OCI-LY7 (cell line): ENCODE data around the gene LYRM4. TPM values are rescaled to one million over a fixed set of nuclear protein-coding genes. Genes with fewer than 3 reads are reported as not detected.

Source experiments
- BruUV-seq: library from RNA; stranded (reverse); fragments of 400-500 nt; replicated peaks from 2 replicates; lab custom pipeline; 2021; lab: Mats Ljungman, UMichigan
- CTCF ChIA-PET: fragments of 300-600 bp; sonication (Branson Sonifier 250); formaldehyde crosslinking; loops from one replicate; lab custom pipeline; 2022; ENCODE audit warnings: antibody characterized with exemption; ENCODE audit not compliant: unreplicated experiment; lab: Charles Lee
- POLR2A ChIA-PET: fragments of 300-600 bp; sonication (Branson Sonifier 250); formaldehyde crosslinking; loops from one replicate; lab custom pipeline; 2022; ENCODE audit warnings: antibody characterized with exemption; lab: Charles Lee
- DNase-seq: peaks from one replicate; pipeline ENCODE4 v3.0.0-alpha.2; 2015; ENCODE audit warnings: low spot score
- H2AFZ ChIP-seq: fragments of 200-600 bp; sonication (generic), shearing (Covaris generic); 2 replicates; pipeline ENCODE4 v1.6.1; 2014; ENCODE audit warnings: mild to moderate bottlenecking, antibody characterized with exemption, low read length, moderate library complexity
- H3K27ac ChIP-seq: fragments of 200-600 bp; sonication (generic); 2 replicates; pipeline ENCODE4 v1.5.1; 2014; ENCODE audit warnings: mixed run types, low read depth, mild to moderate bottlenecking, moderate library complexity, low read length, inconsistent platforms; ENCODE audit not compliant: poor library complexity, severe bottlenecking
- H3K36me3 ChIP-seq: fragments of 200-600 bp; sonication (generic); 2 replicates; pipeline ENCODE4 v1.6.1; 2014; ENCODE audit warnings: mild to moderate bottlenecking, antibody characterized with exemption, low read length, moderate library complexity, mixed read lengths; ENCODE audit not compliant: insufficient read depth
- H3K4me1 ChIP-seq: fragments of 200-600 bp; sonication (generic); 2 replicates; pipeline ENCODE4 v1.5.1; 2014; ENCODE audit warnings: mild to moderate bottlenecking, low read length; ENCODE audit not compliant: insufficient read depth, poor library complexity, severe bottlenecking
- H3K4me2 ChIP-seq: fragments of 200-600 bp; sonication (generic); 2 replicates; pipeline ENCODE4 v1.6.1; 2014; ENCODE audit warnings: mild to moderate bottlenecking, low read length
- H3K4me3 ChIP-seq: fragments of 200-600 bp; sonication (generic); 2 replicates; pipeline ENCODE4 v1.5.1; 2014; ENCODE audit warnings: mild to moderate bottlenecking, low read depth, low read length; ENCODE audit not compliant: poor library complexity, severe bottlenecking
- H3K79me2 ChIP-seq: fragments of 200-600 bp; sonication (generic); 2 replicates; pipeline ENCODE4 v1.6.1; 2016; ENCODE audit warnings: low read depth, mild to moderate bottlenecking, low read length, moderate library complexity, mixed read lengths; ENCODE audit not compliant: insufficient read depth
- H3K9me2 ChIP-seq: fragments of 200-600 bp; sonication (generic); 2 replicates; pipeline ENCODE4 v1.6.1; 2016; ENCODE audit warnings: mild to moderate bottlenecking, low read length, mixed read lengths; ENCODE audit not compliant: insufficient read depth
- H3K9me3 ChIP-seq: fragments of 200-600 bp; sonication (generic); 2 replicates; pipeline ENCODE4 v1.6.1; 2014; ENCODE audit warnings: mild to moderate bottlenecking, mixed run types, low read length, mixed read lengths
- H4K20me1 ChIP-seq: fragments of 200-600 bp; sonication (generic); 2 replicates; pipeline ENCODE4 v1.6.1; 2014; ENCODE audit warnings: mild to moderate bottlenecking, antibody characterized with exemption, low read length, moderate library complexity, mixed read lengths; ENCODE audit not compliant: insufficient read depth
- EZH2phosphoT487 ChIP-seq: fragments of 200-600 bp; sonication (generic); IDR thresholded peaks from 2 replicates; pipeline ENCODE4 v1.6.1; 2018; ENCODE audit warnings: low read depth, borderline replicate concordance, mild to moderate bottlenecking, mixed run types, antibody characterized with exemption, low read length, moderate library complexity, mixed read lengths
- intact Hi-C: fragments of 100-400 bp; cut with micrococcal nuclease; formaldehyde crosslinking; loops from one replicate; pipeline ENCODE4 v1.10.0; 2022; ENCODE audit not compliant: unreplicated experiment
- total RNA-seq, 2 experiments: library from RNA; depleted of rRNA in 1 of 2; stranded (reverse); fragments of >200 nt in 1 of 2; shearing (Covaris generic) in 1 of 2; gene quantifications; 2 replicates each; pipeline ENCODE4 v1.2.3, GENCODE V29; 2014 to 2022
- TF ChIP-seq, protein P1 (sequence below): fragments of 200-600 bp; sonication (generic); conservative IDR thresholded peaks from 2 replicates; pipeline ENCODE4 v1.5.1; 2014; ENCODE audit warnings: mild to moderate bottlenecking, antibody characterized with exemption, low read length, moderate library complexity, mixed read lengths

The LYRM4 gene
- total RNA-seq, 2 experiments from 2014 or later, result 19.6 to 34.3 TPM

DNA sequence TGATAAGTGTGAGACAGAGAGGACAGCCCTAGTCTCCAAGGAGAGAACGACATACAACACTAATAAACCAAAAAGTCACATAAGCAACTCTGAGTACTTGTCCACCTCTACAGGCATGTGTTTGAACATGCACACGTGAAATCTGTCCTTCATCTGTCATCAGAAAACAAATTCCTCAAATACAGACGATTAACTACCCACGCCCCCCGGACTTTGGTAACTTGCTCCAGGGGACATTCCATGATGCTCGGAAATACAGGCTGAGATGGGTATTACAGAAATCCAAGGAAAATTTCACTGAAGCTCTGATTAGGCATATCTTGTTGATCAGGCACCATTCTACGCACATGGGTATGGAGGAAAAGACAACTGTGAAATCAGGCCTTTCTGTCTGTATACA, 57.8 kb downstream of the LYRM4 start:
- no peaks in the 10 kb centered on the region for H4K20me1 ChIP-seq
- H3K9me3 ChIP-seq, result no peaks in the 10 kb centered on the region
- no TSS peak for BruUV-seq
- POLR2A ChIA-PET, result no interaction called here
- DNase-seq, result no peak
- H3K36me3 ChIP-seq, result 0 out of 2 replicates have a peak, but pooled peaks cover 3% of the 10 kb centered on the region
- no peaks in the 10 kb centered on the region for H3K9me2 ChIP-seq
- peaks cover 4% of the 10 kb centered on the region for H3K4me1 ChIP-seq
- H3K4me3 ChIP-seq, result no peak overlapping the region
- no peak overlapping the region for H2AFZ ChIP-seq
- intact Hi-C loops, result no loop called here
- no peak overlapping the region for H3K27ac ChIP-seq
- no peaks in the 10 kb centered on the region for H3K79me2 ChIP-seq
- H3K4me2 ChIP-seq, result no peak overlapping the region
- CTCF ChIA-PET, result no interaction called here
- TF ChIP-seq, protein P1, sequence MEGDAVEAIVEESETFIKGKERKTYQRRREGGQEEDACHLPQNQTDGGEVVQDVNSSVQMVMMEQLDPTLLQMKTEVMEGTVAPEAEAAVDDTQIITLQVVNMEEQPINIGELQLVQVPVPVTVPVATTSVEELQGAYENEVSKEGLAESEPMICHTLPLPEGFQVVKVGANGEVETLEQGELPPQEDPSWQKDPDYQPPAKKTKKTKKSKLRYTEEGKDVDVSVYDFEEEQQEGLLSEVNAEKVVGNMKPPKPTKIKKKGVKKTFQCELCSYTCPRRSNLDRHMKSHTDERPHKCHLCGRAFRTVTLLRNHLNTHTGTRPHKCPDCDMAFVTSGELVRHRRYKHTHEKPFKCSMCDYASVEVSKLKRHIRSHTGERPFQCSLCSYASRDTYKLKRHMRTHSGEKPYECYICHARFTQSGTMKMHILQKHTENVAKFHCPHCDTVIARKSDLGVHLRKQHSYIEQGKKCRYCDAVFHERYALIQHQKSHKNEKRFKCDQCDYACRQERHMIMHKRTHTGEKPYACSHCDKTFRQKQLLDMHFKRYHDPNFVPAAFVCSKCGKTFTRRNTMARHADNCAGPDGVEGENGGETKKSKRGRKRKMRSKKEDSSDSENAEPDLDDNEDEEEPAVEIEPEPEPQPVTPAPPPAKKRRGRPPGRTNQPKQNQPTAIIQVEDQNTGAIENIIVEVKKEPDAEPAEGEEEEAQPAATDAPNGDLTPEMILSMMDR, result no peak
- no peak for TF ChIP-seq EZH2phosphoT487

- H3K4me2 ChIP-seq, result no peak overlapping the region
- ChIA-PET POLR2A (no interaction called here), CTCF (no interaction called here)
- TF ChIP-seq, protein P1, result no peak
- TF ChIP-seq EZH2phosphoT487, result no peak
- intact Hi-C loops, result no loop called here
- H3K9me2 ChIP-seq, result no peaks in the 10 kb centered on the region
- DNase-seq, result no peak
- H3K9me3 ChIP-seq, result no peaks in the 10 kb centered on the region
- no peaks in the 10 kb centered on the region for H4K20me1 ChIP-seq
- BruUV-seq, result no TSS peak
- no peaks in the 10 kb centered on the region for H3K4me1 ChIP-seq
- H3K4me3 ChIP-seq, result no peak overlapping the region
- H3K79me2 ChIP-seq, result no peaks in the 10 kb centered on the region
- no peak overlapping the region for H3K27ac ChIP-seq
- 0 out of 2 replicates have a peak, but pooled peaks cover 3% of the 10 kb centered on the region for H3K36me3 ChIP-seq
- H2AFZ ChIP-seq, result no peak overlapping the region
Measured at GRCh38 chr6:5202206-5202605, 58.5 kb downstream of the LYRM4 start.

DNA sequence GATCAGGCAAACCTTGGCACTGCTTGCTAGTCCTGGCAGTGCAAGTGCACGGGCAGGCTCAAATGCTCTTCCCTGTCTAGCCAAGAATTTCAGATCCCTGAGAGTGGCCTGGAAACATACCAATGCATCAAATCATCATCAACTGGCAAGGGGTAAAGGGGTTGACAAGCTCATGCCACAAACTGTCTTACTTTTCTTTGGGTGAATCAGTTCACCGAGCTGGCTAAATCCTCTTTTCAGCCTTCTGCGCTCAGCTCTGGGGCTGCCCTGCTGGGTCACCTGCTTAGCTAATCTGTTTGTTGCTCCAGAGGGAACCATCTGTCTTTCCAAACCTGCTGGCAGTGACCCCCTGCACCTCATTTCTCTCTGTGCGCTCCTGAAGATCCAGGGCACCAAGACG, 59.5 kb downstream of the LYRM4 start:
- CTCF ChIA-PET, result no interaction called here
- H3K27ac ChIP-seq, result no peak overlapping the region
- no peaks in the 10 kb centered on the region for H3K4me1 ChIP-seq
- intact Hi-C loops, result no loop called here
- no peaks in the 10 kb centered on the region for H3K9me3 ChIP-seq
- H3K4me2 ChIP-seq, result no peak overlapping the region
- H2AFZ ChIP-seq, result no peak overlapping the region
- no TSS peak for BruUV-seq
- no peak for DNase-seq
- H3K4me3 ChIP-seq, result no peak overlapping the region
- no peaks in the 10 kb centered on the region for H3K9me2 ChIP-seq
- no peaks in the 10 kb centered on the region for H3K79me2 ChIP-seq
- no peaks in the 10 kb centered on the region for H4K20me1 ChIP-seq
- TF ChIP-seq, protein P1, result no peak
- TF ChIP-seq EZH2phosphoT487, result no peak
- H3K36me3 ChIP-seq, result no peaks in the 10 kb centered on the region; the same call in 1 of the 2 replicates
- POLR2A ChIA-PET, result interaction anchor here (0.6 kb wide), 1 partner anchor 63 kb away, joined by 7 read pairs; no protein-coding TSS in a partner anchor
